ENCODE measurements around the gene MRPL4. TPM values are rescaled to one million over a fixed set of nuclear protein-coding genes. Genes with fewer than 3 reads are reported as not detected.

MRPL4 gene
- total and polyA plus RNA-seq, 10 of the 15 experiments (the other 5 are each of a cell fraction or from before 2014, with no cell fraction given) = 0.79 to 221 (median 112) TPM

- H3K9ac ChIP-seq (ENCODE audit: control insufficient read depth, insufficient read depth, low read length) = no peak overlapping the region
- ChIA-PET RAD21 (ENCODE audit: unreplicated experiment) (no interaction called here), CTCF (interaction anchor here (0.7 to 1.8 kb wide), 3 partner anchors 18 to 74 kb away, joined by 3 to 7 read pairs (median 5); no protein-coding TSS in a partner anchor), POLR2A (interaction anchor here (0.6 to 1.2 kb wide), 2 partner anchors 13 to 19 kb away, joined by 3 to 4 read pairs; no protein-coding TSS in a partner anchor), SMC1A (ENCODE audit: uncharacterized antibody, unreplicated experiment) (interaction anchor here (1.2 to 1.8 kb wide), 2 partner anchors 19 to 22 kb away, joined by 3 to 14 read pairs; partner anchors contain the start of gene ICAM1)
- peaks cover 3 to 16% of the 10 kb centered on the region in 2 experiments for H3K27me3 ChIP-seq (replicated peaks in 1 of 2; ENCODE audit: control insufficient read depth in 2 of 2, insufficient read depth in 2 of 2, low read length in 1 of 2)
- no peaks in the 10 kb centered on the region for H4K20me1 ChIP-seq (ENCODE audit: control insufficient read depth, insufficient read depth)
- intact Hi-C loops (cut with micrococcal nuclease; ENCODE audit: unreplicated experiment) = no loop called here
- H3K4me2 ChIP-seq (ENCODE audit: control insufficient read depth, insufficient read depth) = peak overlapping the region; percentile 98
- ATAC-seq (no peak), DNase-seq (ENCODE audit: low read depth, low spot score) (no peak), FAIRE-seq (no peak)
- in situ Hi-C loops (cut with MboI) = no loop called here
- H3K4me3 ChIP-seq = peak overlapping the region; percentile 63
- peak overlapping the region; percentile 50; the same call in 1 of the 2 replicates for H2AFZ ChIP-seq (ENCODE audit: control insufficient read depth, low read depth, low read length)
- TF ChIP-seq NFYA (IDR thresholded peaks at IDR 0.05; ENCODE audit: borderline replicate concordance, low read depth, low read length) (no peak), FOXM1 (IDR thresholded peaks at IDR 0.05; ENCODE audit: low read depth, low read length) (no peak), POU2F2 (IDR thresholded peaks at IDR 0.05; ENCODE audit: borderline replicate concordance, low read depth, low read length) (no peak), ZNF687 (IDR thresholded peaks at IDR 0.05) (no peak), MEF2B (IDR thresholded peaks at IDR 0.05; ENCODE audit: partially characterized antibody, poor library complexity, severe bottlenecking) (no peak), NR2C2 (IDR thresholded peaks at IDR 0.05; ENCODE audit: borderline replicate concordance, control insufficient read depth, insufficient read length, low read depth) (no peak), ATF3 (IDR thresholded peaks at IDR 0.05; ENCODE audit: borderline replicate concordance, extremely low read depth, low read depth, low read length) (no peak), DPF2 (IDR thresholded peaks at IDR 0.05) (no peak), ATF2 (IDR thresholded peaks at IDR 0.05; ENCODE audit: low read length) (no peak)
- H3K79me2 ChIP-seq (ENCODE audit: control insufficient read depth, insufficient read depth, low read length) = no peaks in the 10 kb centered on the region
- 43% methylated on average over 56 of the region's 56 CpGs for WGBS (ENCODE audit: insufficient coverage, insufficient replicate concordance, low lambda C conversion rate, missing lambda C conversion rate)
- no peaks in the 10 kb centered on the region; a peak in 1 of 4 replicates for H3K36me3 ChIP-seq (ENCODE audit: control insufficient read depth in 2 of 2, insufficient read depth in 2 of 2, low read length in 1 of 2)
- peaks cover 46% of the 10 kb centered on the region for H3K4me1 ChIP-seq (ENCODE audit: control insufficient read depth, insufficient read depth, low read length)
- no TSS peak for BruUV-seq (replicated peaks)
- no peaks in the 10 kb centered on the region; the same call in 2 of the 3 replicates for H3K9me3 ChIP-seq (replicated peaks; ENCODE audit: control insufficient read depth, insufficient read depth, low read length)
- no peak overlapping the region for H3K27ac ChIP-seq (ENCODE audit: control insufficient read depth, insufficient read depth)
Observed at GRCh38 chr19:10292789-10293636, 41.0 kb downstream of the MRPL4 start.

Measured in GM12878 (cell line).